HG03521 (cell line): ENCODE data around the gene CFAP20.

Experiments used
- ATAC-seq: cut with Tn5 transposase; IDR thresholded peaks from one replicate; pipeline ENCODE4 v1.9.1; 2021; ENCODE audit warnings: mild to moderate bottlenecking, moderate library complexity; ENCODE audit not compliant: unreplicated experiment

Gene CFAP20

GRCh38 chr16:58125041-58125440 lies 4.1 kb downstream of the CFAP20 start:
- no peak for ATAC-seq

- no peak for ATAC-seq
These were observed 4.6 kb downstream of the CFAP20 start for GRCh38 chr16:58124601-58124915.

GRCh38 chr16:58123896-58124600 lies 5.1 kb downstream of the CFAP20 start:
- ATAC-seq: no peak

GRCh38 chr16:58121132-58121531 lies 8.0 kb downstream of the CFAP20 start:
- no peak for ATAC-seq

DNA sequence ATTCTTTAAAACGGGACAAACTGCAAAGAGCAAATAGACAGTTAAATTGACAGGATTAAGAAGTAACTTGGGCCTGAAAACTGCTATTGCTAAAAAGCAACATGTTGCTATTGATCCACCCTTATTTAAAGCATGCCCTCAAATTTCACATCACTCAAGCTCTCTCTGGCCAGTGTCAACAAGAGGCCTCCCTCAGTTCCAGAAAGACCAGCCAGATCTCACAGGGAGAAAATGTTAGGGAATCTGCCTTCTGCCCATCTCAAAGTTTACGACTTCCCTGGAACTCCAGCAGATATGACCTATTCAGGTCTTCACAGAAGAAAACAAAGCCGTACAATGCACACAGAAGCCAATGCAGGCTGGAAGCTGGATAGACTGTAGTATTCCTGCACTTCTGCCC lies 8.9 kb downstream of the CFAP20 start:
- no peak for ATAC-seq

- no peak for ATAC-seq
These were observed 9.7 kb downstream of the CFAP20 start for GRCh38 chr16:58119509-58119845.

GRCh38 chr16:58118801-58119508 lies 10.2 kb downstream of the CFAP20 start:
- no peak for ATAC-seq

DNA sequence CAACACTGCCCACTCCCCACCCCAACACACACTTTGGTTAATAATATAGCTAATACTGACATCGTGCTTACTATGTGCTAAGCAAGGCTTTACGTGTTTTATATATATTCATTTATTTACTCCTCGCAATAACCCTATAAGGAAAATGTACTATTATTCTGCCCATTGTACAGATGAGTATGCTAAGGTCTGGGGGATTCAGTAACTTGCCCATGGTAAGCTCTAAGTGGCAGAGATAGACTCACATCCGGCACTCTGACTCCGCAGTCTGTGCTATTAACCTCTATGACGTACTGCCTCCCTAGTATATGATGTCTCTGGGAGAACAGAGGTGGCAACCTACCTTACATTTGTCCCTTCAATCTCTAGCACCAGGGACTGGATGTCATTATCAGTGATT lies 12.7 kb downstream of the CFAP20 start:
- ATAC-seq: no peak

GRCh38 chr16:58116081-58116480 lies 13.1 kb downstream of the CFAP20 start:
- no peak for ATAC-seq

GRCh38 chr16:58114827-58115825 lies 14.1 kb downstream of the CFAP20 start:
- no peak for ATAC-seq

- ATAC-seq: no peak
These were observed 17.9 kb downstream of the CFAP20 start for GRCh38 chr16:58111302-58111627.

- ATAC-seq: no peak
These were observed 18.4 kb downstream of the CFAP20 start for GRCh38 chr16:58110571-58111301.

DNA sequence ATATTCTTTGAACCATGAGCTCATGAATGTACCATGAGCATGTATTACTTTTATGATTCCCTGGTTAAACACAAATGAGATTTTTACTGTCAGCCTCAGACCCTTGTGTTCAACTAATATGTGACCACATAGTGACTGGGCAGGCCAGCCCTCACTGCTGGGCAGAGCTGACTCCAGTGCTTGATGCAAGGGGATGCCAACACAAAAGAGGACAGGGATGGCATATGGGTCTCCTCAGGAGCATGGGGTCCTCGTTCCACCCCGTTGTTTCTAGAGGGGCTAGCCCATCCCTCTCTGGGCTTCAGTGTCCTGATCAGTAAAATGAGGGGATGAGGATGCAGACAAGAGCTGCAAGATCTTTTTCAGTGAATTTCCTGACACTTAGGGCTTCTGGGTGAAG lies 19.3 kb downstream of the CFAP20 start:
- no peak for ATAC-seq

GRCh38 chr16:58109330-58109729 lies 19.9 kb downstream of the CFAP20 start:
- ATAC-seq: no peak

DNA sequence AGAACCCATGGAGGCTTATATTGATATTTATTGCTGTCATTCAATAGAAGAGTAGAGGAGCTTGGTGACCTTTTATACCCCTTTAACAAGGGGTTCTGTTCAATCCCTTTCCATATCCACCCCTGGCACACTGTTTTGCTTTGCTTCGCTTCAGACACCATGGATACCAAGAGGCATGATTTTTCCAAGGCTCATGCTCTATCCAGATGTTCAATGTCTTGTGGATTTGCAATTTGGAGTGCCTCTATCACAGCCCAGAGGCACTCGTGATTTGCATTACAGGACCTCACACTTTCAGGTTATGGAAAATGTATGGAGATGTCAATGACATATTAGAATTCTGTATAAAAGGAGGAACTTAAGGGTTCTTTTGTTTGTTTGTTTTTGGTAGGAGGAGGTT lies 21.5 kb downstream of the CFAP20 start:
- no peak for ATAC-seq

GRCh38 chr16:58107228-58107627 lies 22.0 kb downstream of the CFAP20 start:
- no peak for ATAC-seq

DNA sequence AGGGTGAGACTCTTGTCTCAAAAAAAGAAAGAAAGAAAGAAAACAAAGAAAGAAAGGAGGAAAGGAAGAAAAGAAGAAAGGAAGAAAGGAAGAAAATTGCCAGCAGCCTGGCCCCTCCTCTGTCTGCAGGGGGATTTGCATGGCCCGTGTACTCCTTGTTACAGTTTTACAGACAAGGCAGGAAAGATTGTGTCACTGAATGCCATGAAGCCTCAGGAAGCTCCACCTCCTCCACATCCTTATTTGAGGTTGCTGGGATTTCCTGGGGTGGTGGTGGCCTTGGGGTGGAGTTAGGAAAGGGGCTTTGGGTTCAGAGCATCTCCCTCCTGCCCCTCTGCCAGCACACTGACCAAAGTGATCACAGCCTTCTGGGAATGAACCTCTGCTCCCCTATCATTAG lies 23.6 kb downstream of the CFAP20 start:
- no peak for ATAC-seq

GRCh38 chr16:58102665-58103392 lies 26.4 kb downstream of the CFAP20 start:
- ATAC-seq: no peak

DNA sequence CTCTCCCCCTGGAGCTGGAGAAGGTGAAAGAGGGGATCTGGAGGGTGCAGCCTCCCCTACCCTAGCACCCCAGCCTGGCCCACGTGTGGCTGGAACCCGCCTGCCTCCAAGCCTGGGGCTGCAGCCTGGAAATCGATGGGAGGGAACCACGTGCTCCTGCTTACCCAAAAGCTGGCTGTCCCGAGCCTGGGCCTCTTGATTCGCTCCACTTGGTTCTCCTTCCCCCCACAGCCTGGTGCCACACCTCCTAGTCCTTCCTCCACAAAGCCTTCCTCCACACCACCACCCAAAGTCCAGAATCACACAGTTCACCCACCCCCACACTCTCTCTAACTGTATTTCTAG lies 29.3 kb downstream of the CFAP20 start:
- ATAC-seq: no peak

DNA sequence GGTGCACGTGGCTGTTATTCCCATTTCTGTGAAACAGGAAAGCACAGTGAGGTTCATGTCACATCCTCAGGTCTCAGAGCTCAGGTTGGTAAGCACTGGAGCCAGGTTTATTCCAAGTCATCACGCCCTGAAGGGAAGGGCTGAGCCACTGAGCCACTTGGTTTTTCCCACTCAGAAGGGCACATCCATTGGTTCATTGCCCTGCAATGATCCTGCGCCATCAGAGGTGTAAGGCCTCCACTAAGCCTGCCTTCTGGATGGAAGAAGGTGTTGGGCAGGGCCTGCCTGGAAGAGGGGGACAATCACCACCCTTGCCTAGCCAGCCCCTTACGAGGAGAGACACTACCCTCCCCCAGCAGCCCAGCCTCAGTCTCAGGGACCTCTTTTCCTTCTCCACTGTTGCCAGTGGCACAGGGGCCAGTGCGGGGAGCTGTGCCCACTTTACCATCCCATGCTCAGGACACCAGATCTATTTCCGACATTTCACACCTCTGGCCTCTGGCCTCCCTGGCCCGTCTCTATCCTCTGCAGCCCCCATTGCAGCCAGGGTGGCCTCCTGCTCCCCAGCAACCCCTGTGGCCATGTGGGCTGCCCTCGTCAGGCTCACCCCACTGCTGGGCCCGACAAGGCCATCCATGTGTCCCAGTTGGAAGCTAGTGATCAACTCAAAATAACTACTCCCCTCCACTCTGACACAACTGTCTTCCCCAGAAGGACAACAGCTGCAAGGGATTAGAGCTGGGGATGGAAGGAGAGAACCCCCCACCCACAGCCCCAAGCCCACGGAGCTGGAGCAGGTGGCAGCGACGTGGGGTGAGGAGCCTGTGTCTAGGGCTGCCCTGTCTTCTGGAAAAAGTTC lies 29.9 kb downstream of the CFAP20 start:
- no peak for ATAC-seq
